ENCODE data around the gene SLC39A13.

DNA sequence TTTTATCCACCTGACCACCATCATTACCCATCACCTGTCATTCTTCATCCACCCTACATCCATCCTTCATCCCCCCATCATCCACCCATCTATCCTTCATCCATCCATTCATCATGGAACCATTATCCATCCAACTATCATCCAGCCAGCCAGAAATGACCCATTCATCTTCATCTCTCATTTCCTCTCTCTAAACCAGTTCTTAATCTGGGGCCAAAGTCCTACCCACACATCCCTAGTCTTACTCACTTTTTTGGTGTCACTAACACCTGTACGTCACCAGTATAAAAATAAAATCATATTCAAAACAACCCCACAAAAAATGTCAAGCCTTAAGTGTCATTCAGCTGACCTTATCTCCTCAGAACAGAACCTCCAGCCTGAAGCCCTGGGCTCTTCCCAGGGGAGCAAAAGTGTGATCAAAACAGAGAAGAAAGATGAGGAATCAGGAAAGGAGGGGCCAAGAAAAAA is 42.3 kb upstream of the SLC39A13 start:
- TF ChIP-seq TCF7L2 (IDR thresholded peaks at IDR 0.05; ENCODE audit: low read depth, low read length) = no peak
- TF ChIP-seq, protein P1, sequence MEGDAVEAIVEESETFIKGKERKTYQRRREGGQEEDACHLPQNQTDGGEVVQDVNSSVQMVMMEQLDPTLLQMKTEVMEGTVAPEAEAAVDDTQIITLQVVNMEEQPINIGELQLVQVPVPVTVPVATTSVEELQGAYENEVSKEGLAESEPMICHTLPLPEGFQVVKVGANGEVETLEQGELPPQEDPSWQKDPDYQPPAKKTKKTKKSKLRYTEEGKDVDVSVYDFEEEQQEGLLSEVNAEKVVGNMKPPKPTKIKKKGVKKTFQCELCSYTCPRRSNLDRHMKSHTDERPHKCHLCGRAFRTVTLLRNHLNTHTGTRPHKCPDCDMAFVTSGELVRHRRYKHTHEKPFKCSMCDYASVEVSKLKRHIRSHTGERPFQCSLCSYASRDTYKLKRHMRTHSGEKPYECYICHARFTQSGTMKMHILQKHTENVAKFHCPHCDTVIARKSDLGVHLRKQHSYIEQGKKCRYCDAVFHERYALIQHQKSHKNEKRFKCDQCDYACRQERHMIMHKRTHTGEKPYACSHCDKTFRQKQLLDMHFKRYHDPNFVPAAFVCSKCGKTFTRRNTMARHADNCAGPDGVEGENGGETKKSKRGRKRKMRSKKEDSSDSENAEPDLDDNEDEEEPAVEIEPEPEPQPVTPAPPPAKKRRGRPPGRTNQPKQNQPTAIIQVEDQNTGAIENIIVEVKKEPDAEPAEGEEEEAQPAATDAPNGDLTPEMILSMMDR (IDR thresholded peaks at IDR 0.05) = no peak
- TF ChIP-seq, protein P2, sequence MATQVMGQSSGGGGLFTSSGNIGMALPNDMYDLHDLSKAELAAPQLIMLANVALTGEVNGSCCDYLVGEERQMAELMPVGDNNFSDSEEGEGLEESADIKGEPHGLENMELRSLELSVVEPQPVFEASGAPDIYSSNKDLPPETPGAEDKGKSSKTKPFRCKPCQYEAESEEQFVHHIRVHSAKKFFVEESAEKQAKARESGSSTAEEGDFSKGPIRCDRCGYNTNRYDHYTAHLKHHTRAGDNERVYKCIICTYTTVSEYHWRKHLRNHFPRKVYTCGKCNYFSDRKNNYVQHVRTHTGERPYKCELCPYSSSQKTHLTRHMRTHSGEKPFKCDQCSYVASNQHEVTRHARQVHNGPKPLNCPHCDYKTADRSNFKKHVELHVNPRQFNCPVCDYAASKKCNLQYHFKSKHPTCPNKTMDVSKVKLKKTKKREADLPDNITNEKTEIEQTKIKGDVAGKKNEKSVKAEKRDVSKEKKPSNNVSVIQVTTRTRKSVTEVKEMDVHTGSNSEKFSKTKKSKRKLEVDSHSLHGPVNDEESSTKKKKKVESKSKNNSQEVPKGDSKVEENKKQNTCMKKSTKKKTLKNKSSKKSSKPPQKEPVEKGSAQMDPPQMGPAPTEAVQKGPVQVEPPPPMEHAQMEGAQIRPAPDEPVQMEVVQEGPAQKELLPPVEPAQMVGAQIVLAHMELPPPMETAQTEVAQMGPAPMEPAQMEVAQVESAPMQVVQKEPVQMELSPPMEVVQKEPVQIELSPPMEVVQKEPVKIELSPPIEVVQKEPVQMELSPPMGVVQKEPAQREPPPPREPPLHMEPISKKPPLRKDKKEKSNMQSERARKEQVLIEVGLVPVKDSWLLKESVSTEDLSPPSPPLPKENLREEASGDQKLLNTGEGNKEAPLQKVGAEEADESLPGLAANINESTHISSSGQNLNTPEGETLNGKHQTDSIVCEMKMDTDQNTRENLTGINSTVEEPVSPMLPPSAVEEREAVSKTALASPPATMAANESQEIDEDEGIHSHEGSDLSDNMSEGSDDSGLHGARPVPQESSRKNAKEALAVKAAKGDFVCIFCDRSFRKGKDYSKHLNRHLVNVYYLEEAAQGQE (IDR thresholded peaks at IDR 0.05; ENCODE audit: insufficient read depth in 1 of 2, low read depth in 2 of 2, low read length in 1 of 2) = no peak
